HFFc6 (cell line): ENCODE results near the gene SULF2. TPM values are rescaled to one million over a fixed set of nuclear protein-coding genes. Genes with fewer than 3 reads are reported as not detected.

Source experiments
- DNase-seq: peaks from one replicate; pipeline ENCODE4 v3.0.0-alpha.2; 2018
- H3K27ac Mint-ChIP-seq: 2 replicates; pipeline ENCODE4 v1.8.0; 2020; ENCODE audit warnings: mild to moderate bottlenecking, mixed read lengths
- H3K27me3 Mint-ChIP-seq: 2 replicates; pipeline ENCODE4 v1.8.0; 2021; ENCODE audit warnings: mild to moderate bottlenecking, moderate library complexity, mixed read lengths; ENCODE audit not compliant: insufficient read depth
- H3K36me3 Mint-ChIP-seq: 2 replicates; pipeline ENCODE4 v1.8.0; 2021; ENCODE audit warnings: low read depth, mixed read lengths
- H3K4me1 Mint-ChIP-seq: 2 replicates; pipeline ENCODE4 v1.8.0; 2020; ENCODE audit warnings: low read depth, mixed read lengths
- H3K4me3 Mint-ChIP-seq: 2 replicates; pipeline ENCODE4 v1.8.0; 2020; ENCODE audit warnings: mild to moderate bottlenecking, moderate library complexity, mixed read lengths
- H3K9me3 Mint-ChIP-seq: 2 replicates; pipeline ENCODE4 v1.8.0; 2020; ENCODE audit warnings: mild to moderate bottlenecking, mixed read lengths
- CTCF ChIP-seq: fragments of 200-600 bp; sonication (generic); IDR thresholded peaks from 2 replicates; pipeline ENCODE4 v1.5.0; 2021; ENCODE audit warnings: antibody characterized with exemption, mild to moderate bottlenecking
- total RNA-seq, 6 experiments: library from RNA; stranded (reverse); fragmentation: NEBNext Ultra II Directional; extraction: Animal tissue kit (Norgen Biotek cat#: 25700); gene quantifications; 2 replicates in 1 of 6; 3 replicates in 5 of 6; pipeline ENCODE4 v1.2.3, GENCODE V29; 2021

The SULF2 gene
- total RNA-seq, 6 experiments from 2014 or later: 0.23 to 1.3 (median 0.33) TPM

GRCh38 chr20:47789764-47790579, 4.7 kb upstream of the SULF2 start:
- peaks cover 17% of the 10 kb centered on the region for H3K4me1 Mint-ChIP-seq
- no peak for DNase-seq
- H3K36me3 Mint-ChIP-seq: no peaks in the 10 kb centered on the region
- H3K27me3 Mint-ChIP-seq: peaks cover 23% of the 10 kb centered on the region
- TF ChIP-seq CTCF: no peak
- H3K27ac Mint-ChIP-seq: no peak overlapping the region
- H3K4me3 Mint-ChIP-seq: no peak overlapping the region
- no peaks in the 10 kb centered on the region for H3K9me3 Mint-ChIP-seq

GRCh38 chr20:47789081-47789763, 3.9 kb upstream of the SULF2 start:
- Mint-ChIP-seq H3K4me1 (peaks cover 17% of the 10 kb centered on the region), H3K9me3 (no peaks in the 10 kb centered on the region), H3K4me3 (no peak overlapping the region), H3K36me3 (no peaks in the 10 kb centered on the region), H3K27ac (no peak overlapping the region), H3K27me3 (peaks cover 29% of the 10 kb centered on the region)
- DNase-seq: no peak
- no peak for TF ChIP-seq CTCF

DNA sequence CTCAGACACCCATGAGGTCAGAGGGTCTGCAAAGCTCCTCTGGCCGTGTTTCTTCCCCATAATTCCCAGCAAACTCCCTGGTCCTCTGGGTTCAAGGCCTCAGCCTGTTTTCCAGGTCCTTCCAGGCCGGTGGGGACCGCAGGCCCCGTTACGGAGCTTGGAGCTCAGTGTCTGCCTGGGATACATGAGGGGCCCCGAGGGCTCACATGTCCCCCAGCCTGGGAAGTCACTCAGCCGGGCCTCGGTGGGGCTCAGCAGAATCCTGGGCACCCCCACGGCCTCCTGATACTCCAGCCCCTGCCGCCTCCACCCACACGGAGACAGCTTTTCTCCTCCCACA, 3.4 kb upstream of the SULF2 start:
- no peak for DNase-seq
- H3K4me1 Mint-ChIP-seq: peaks cover 17% of the 10 kb centered on the region
- peaks cover 34% of the 10 kb centered on the region for H3K27me3 Mint-ChIP-seq
- no peak overlapping the region for H3K27ac Mint-ChIP-seq
- H3K9me3 Mint-ChIP-seq: no peaks in the 10 kb centered on the region
- no peaks in the 10 kb centered on the region for H3K36me3 Mint-ChIP-seq
- H3K4me3 Mint-ChIP-seq: no peak overlapping the region
- TF ChIP-seq CTCF: no peak

GRCh38 chr20:47786765-47787107, 1.5 kb upstream of the SULF2 start:
- Mint-ChIP-seq H3K4me3 (peak overlapping the region; percentile 75), H3K9me3 (no peaks in the 10 kb centered on the region), H3K27ac (no peak overlapping the region), H3K36me3 (no peaks in the 10 kb centered on the region), H3K27me3 (peaks cover 44% of the 10 kb centered on the region), H3K4me1 (peaks cover 10% of the 10 kb centered on the region)
- no peak for DNase-seq
- TF ChIP-seq CTCF: peak; percentile 6; the same call in 1 of the 2 replicates

GRCh38 chr20:47785854-47786764, 828 bp upstream of the SULF2 start:
- Mint-ChIP-seq H3K36me3 (no peaks in the 10 kb centered on the region), H3K27ac (no peak overlapping the region), H3K4me3 (peak overlapping the region; percentile 75), H3K27me3 (peaks cover 47% of the 10 kb centered on the region), H3K9me3 (no peaks in the 10 kb centered on the region), H3K4me1 (peaks cover 7% of the 10 kb centered on the region)
- TF ChIP-seq CTCF: peak; percentile 68
- DNase-seq: peak; percentile 18
